Nephron progenitor cell (in vitro differentiated cells): Measurements from ENCODE around the gene FCGBP.
"Not testable (repeated sequence)": the region's sequence is repeated elsewhere in the genome, so short reads cannot be mapped to it uniquely, and the experiment has no call there.

Experiments
- DNase-seq: peaks from one replicate; pipeline ENCODE4 v3.0.0; 2021
- H3K27ac Mint-ChIP-seq: 2 replicates; pipeline ENCODE4 v1.8.0; 2021; ENCODE audit warnings: mild to moderate bottlenecking, moderate library complexity, mixed read lengths
- H3K27me3 Mint-ChIP-seq: 2 replicates; pipeline ENCODE4 v1.8.0; 2021; ENCODE audit warnings: mild to moderate bottlenecking, low read depth, mixed read lengths; ENCODE audit not compliant: poor library complexity
- H3K36me3 Mint-ChIP-seq: 2 replicates; pipeline ENCODE4 v1.8.0; 2021; ENCODE audit warnings: low read depth, mixed read lengths
- H3K4me1 Mint-ChIP-seq: 2 replicates; pipeline ENCODE4 v1.8.0; 2021; ENCODE audit warnings: mixed read lengths
- H3K4me3 Mint-ChIP-seq: 2 replicates; pipeline ENCODE4 v1.8.0; 2021; ENCODE audit warnings: mild to moderate bottlenecking, moderate library complexity, mixed read lengths
- H3K9me3 Mint-ChIP-seq: 2 replicates; pipeline ENCODE4 v1.8.0; 2021; ENCODE audit warnings: mild to moderate bottlenecking, moderate library complexity, mixed read lengths
- CTCF ChIP-seq: fragments of 200-600 bp; sonication (generic); IDR thresholded peaks from 2 replicates; pipeline ENCODE4 v1.5.0; 2021; ENCODE audit warnings: antibody characterized with exemption

FCGBP gene

GRCh38 chr19:39890755-39891551 lies 43.5 kb downstream of the FCGBP start:
- DNase-seq, result no peak
- H3K36me3 Mint-ChIP-seq, result no peaks in the 10 kb centered on the region
- no peaks in the 10 kb centered on the region for H3K9me3 Mint-ChIP-seq
- TF ChIP-seq CTCF, result no peak
- peaks cover 13% of the 10 kb centered on the region for H3K4me1 Mint-ChIP-seq
- no peak overlapping the region for H3K4me3 Mint-ChIP-seq
- H3K27me3 Mint-ChIP-seq, result peaks cover 17% of the 10 kb centered on the region
- H3K27ac Mint-ChIP-seq, result no peak overlapping the region

GRCh38 chr19:39889872-39890754 lies 44.3 kb downstream of the FCGBP start:
- H3K36me3 Mint-ChIP-seq, H3K9me3 Mint-ChIP-seq, DNase-seq, H3K27ac Mint-ChIP-seq, H3K4me3 Mint-ChIP-seq: not testable (repeated sequence)
- Mint-ChIP-seq H3K27me3 (peaks cover 17% of the 10 kb centered on the region), H3K4me1 (peaks cover 13% of the 10 kb centered on the region)

GRCh38 chr19:39887456-39887951 lies 46.9 kb downstream of the FCGBP start:
- H3K4me1 Mint-ChIP-seq, H3K36me3 Mint-ChIP-seq, H3K27ac Mint-ChIP-seq, H3K4me3 Mint-ChIP-seq, H3K9me3 Mint-ChIP-seq, DNase-seq: not testable (repeated sequence)
- H3K27me3 Mint-ChIP-seq, result peaks cover 14% of the 10 kb centered on the region

GRCh38 chr19:39885821-39886554 lies 48.4 kb downstream of the FCGBP start:
- H3K4me1 Mint-ChIP-seq, H3K27me3 Mint-ChIP-seq, H3K4me3 Mint-ChIP-seq, DNase-seq, H3K36me3 Mint-ChIP-seq, H3K27ac Mint-ChIP-seq, H3K9me3 Mint-ChIP-seq: not testable (repeated sequence)

GRCh38 chr19:39884721-39885120 lies 49.7 kb downstream of the FCGBP start:
- H3K27me3 Mint-ChIP-seq, H3K9me3 Mint-ChIP-seq, H3K27ac Mint-ChIP-seq, H3K36me3 Mint-ChIP-seq, H3K4me1 Mint-ChIP-seq, DNase-seq, H3K4me3 Mint-ChIP-seq: not testable (repeated sequence)
